ENCODE results near the gene SLC29A4.
"Not testable (repeated sequence)": the region's sequence is repeated elsewhere in the genome, so short reads cannot be mapped to it uniquely, and the experiment has no call there.

Gene SLC29A4

DNA sequence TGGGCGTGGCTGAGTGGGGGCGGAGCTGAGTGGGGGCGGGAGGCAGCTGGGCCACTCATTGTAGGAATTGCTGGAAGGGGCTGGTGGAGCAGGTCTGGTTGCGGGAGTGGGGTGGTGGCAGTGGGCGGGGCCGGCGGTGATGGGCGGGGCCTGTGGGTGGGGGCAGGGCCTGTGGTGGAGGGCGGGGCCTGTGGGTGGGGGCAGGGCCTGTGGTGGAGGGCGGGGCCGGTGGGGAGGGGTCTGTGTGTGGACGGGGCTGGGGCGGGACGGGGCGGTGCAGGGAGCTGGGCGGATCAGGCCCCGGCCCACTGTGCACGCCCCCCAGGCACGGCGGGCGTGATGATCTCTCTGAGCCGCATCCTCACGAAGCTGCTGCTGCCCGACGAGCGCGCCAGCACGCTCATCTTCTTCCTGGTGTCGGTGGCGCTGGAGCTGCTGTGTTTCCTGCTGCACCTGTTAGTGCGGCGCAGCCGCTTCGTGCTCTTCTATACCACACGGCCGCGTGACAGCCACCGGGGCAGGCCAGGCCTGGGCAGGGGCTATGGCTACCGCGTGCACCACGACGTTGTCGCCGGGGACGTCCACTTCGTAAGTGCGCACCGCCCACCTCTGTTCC lies 14.0 kb downstream of the SLC29A4 start:
- no peak for DNase-seq

DNA sequence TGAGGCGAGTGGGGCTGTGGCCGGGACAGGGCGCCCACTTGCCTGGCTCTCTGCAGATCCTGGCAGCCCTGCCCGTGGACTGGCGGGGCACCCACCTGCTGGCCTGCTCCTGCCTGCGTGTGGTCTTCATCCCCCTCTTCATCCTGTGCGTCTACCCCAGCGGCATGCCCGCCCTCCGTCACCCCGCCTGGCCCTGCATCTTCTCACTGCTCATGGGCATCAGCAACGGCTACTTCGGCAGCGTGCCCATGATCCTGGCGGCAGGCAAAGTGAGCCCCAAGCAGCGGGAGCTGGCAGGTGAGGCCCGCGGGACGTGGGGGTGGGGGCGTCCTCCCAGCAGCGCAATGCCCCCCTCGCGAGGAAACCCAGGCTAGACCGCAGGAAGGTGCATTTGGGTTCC lies 17.6 kb downstream of the SLC29A4 start:
- no peak for DNase-seq

DNA sequence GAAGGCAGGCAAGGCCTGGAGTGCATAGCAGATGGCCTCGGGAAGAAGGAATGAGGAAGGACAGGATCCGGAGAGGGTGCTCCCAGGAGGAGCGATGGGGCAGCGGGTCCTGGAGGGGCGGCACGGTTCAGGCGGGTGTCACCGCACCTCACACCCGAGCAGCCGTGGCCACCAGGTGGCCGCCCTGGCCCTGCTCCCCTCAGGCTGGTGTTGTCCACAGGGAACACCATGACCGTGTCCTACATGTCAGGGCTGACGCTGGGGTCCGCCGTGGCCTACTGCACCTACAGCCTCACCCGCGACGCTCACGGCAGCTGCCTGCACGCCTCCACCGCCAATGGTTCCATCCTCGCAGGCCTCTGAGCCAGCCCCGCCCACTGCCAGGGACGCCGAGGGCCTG lies 19.8 kb downstream of the SLC29A4 start:
- no peak for DNase-seq

DNA sequence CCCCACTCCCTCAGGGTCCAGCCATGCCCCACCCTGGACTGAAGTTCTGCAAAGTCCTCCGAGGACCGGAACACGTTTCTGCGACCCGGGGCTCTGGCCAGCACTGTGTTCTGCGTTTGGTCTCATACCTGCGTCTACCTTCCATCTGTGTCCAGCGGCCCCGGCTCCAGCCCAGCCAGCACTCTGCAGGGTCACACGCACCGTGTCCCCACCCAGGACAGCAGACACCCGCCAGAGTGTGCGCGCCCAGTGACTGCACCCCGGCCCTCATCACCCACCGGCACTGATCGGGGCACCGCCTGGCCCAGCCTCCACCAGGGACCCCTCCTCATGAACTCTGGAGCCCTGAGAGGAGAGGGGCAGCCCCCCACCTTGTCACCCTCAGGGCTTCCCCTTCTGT lies 20.3 kb downstream of the SLC29A4 start:
- DNase-seq: no peak

DNA sequence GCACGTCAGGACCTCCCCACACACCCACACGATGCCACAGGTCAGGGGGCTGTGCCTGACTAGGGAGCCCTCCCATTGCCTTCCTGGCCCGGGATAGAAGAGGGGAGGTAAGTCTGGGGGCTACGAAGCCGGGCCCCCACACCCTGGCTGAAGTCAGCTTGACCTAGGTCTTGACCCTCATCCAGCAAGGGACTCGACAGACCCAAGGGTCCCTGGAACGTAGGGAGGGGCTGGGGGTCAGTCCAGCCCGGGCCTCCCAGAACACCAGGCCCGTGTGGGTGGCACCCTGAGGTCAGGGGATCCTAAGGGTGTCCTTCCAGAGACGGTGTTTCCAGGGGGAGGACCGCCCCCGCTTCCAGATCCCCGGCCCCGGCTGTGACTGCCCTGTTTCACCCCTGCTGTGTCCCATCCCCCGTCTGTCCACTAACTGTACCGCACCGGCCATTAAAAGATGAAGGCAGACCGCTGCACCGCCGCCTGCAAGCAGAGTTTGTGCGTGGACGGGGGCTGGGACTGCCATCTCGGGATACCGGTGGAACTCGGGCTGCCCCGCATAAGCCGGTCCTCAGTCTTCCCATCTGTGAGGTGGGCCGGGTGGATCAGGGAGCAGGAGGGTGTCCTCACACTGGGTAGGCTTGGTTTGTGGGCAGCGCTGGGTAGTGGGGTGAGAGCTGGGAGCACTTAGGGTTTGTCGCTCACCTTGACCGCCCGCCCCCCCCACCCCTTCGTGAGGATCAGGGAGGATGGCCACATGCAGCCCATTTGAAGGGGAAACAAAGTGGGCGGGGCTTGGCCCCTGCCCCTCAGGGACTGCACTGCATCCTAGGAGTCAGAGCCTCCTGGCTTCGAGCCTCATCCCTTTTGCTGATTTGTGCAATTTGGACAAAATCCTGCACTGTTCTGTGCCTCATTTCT lies 21.1 kb downstream of the SLC29A4 start:
- DNase-seq: no peak

DNA sequence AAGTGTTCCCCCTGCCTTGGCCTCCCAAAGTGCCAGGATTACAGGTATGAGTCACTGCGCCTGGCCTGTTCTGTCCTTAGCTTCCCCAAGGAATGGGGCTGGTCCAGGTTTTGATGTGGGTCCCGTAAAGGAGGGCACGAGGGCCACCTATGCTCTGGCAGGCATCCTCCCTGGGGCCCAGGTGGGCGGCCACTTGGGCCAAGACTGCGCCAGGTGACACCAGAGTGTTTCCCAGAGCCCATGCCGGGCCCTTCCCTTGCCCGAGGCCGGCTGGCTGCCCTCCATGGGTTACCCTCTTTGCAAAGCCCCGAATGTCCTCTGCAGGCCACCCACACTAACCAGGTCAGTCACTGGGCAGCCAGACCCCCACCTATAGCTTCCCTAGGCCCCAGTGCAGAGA lies 22.3 kb downstream of the SLC29A4 start:
- DNase-seq: not testable (repeated sequence)

DNA sequence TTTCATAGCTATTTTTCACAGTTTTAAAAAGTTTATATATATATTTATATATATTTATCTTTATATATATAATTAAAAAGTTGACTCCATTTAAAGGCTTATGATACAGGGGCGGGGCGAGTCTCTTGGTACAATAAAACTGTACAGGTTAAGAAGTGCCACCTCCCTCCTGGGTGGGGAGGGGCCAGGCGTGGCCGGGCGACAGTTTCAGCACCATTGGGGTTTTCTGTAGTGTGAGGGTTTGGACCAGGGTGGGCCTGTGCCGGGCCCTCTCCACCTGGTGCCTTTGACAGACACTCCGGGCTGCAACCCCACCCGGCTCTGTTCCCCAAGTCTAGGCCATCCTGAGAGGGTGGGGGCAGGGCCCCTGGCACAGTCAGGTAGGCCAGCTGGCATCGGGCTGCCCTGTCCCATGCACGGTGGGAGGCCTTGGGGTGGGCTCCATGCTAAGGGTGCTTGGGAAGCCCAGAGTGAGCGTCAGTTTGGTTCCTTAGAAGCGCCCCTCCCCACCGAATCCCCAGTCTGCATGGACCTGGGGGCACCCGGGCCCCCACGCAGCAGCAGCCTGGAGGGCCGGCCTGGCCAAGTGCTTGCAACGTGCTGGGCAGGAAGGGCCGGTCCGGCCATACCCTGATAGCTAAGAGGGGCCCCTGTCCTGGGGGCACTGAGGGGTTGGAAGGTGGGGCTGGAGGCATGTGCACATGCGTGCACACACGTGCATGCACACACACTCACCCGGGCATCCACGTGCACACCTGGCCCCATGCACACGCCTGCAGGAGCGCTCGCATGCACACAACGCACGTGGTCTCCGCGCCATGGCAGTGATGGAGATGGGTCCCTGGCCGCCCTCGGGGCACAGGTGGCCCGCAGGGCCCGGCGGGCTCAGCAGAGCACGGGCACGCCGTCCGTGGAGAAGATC lies 24.7 kb downstream of the SLC29A4 start:
- DNase-seq: not testable (repeated sequence)

DNA sequence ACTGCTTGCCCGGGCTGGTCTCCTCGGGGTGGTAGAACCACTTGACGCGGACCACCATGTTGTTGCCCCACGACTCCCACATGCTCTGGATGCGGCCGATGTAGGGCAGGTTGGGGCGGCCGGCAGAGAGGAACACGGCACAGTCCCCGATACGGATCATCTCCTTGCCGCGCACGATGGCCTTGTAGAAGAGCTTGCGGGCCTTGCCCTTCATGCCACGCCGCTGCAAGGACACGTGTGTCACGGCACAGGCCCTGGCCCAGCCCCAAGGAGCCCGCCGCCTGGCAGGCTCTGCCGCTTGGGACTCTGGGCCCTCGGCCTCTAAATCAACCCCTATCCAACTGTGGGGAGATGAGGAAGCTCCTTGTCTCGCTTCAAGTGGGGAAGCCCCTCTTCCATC lies 26.4 kb downstream of the SLC29A4 start:
- no peak for DNase-seq

DNA sequence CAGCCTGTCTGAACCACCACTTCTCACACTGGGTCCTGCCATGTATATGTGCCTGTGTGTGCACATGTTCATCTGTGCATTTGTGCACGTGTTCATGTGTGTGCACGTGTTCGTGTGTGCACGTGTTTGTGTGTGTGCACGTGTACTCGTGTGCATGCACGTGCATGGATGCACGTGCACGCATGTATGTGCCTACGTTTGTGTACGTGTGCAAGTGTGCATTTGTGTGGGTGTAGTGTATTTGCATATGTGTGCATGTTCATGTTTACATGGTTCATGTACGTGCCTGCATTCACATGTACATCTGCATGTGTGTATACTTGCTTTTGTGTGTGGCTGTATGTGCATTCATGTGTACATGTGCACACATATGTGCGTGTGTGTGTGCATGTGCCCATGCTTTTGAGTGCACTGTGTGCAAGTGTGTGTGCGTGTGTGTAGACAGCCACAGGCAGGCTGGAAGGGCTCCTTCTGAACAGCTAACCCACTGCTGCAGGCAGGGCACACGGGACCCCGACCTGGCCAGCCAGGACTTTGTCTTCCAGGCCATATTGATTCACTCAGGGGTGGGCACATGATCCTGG lies 28.2 kb downstream of the SLC29A4 start:
- no peak for DNase-seq

DNA sequence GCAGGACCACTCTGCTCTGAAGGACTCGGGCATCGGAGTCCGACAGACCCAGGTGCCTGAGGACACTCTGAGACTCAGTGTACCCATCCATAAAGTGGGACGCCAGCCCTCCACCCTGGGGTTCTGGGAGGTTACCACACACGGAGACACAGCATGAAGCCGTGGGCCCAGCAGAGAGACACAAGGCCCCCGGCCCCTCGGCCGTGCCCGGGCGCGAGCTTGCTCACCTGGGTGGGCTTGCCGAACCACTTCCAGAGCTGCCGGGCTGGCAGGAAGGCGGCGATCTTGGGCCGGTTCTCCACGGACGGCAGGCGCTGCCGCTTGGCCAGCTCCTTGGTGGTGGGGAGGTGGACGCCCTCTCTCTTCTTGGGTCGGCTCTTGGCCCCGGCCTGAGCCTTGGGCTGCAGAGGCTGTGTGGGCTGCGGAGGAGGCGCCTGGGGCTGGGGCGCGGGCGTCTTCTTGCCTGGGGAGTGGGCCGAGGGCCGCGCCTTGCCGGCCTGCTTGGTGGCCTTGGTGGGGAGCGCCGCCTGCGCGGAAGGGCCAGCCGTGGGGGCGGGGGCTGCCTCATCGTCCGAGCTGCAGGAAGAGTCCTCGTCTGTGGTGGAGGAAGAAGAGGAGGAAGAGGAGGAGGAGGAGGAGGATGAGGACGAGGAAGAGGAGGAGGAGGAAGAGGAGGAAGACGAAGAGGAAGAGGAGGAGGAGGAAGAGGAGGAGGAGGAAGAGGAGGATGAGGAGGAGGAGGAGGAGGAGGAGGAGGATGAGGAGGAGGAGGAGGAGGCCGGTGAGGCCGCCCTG lies 29.7 kb downstream of the SLC29A4 start:
- not testable (repeated sequence) for DNase-seq

DNA sequence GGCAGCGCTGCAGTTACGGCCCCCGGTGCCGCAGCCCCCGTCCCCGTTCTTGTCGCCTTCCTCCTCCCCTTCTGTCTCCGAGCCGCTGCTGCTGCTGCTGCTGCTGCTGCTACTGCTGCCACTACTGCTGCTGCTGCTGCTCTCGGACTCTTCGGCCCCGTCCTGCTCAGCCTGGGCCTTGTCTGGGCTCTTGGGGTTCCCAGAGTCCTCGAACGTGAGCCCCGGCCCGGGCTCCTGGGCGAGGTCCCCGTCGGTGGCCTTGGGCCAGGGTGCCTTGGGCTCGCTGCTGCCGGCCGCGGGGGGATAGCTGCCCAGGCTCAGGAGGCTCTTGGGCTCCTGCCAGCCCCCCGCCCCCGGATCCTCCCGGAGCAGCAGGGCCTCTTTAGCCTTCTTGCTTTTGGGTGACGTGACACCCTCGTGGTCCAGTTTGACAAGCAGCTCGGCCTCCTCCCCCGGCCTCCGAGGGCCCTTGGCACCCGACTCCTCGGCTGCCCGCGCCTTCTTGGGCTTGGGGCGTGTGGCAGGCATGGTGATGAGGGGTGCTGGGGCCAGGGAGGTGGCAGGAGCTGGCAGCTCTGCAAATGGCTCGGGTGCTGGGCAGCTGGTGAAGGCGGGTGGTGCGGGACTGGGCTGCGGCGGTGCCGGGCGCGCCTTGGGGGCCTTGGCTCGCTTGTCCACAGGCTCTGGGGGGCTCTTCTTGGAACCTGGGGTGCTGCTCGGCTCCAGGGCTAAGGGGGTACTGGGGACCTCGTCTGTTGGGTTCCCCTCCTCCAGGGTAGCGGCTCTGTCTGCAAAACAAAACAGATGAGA lies 30.5 kb downstream of the SLC29A4 start:
- DNase-seq: not testable (repeated sequence)

DNA sequence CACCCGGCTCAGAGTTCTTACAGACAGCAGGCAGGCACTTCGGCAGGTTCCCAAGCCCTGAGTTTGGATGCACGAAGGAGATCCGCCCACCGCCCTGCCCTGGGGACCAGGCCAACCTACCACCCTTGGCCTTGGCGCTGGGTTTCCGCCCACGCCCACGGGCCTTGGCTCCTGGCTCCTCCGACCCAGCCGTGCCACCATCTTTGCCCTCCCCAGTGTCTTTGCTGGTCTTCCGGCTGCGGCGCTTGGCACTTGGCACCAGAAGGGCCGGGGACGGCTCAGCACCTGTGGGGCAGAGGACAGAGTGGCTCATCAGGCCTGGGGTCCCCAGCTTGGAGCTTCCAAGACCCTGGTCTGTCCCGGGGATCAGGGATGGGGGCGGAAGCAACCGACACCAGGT lies 32.1 kb downstream of the SLC29A4 start:
- no peak for DNase-seq

DNA sequence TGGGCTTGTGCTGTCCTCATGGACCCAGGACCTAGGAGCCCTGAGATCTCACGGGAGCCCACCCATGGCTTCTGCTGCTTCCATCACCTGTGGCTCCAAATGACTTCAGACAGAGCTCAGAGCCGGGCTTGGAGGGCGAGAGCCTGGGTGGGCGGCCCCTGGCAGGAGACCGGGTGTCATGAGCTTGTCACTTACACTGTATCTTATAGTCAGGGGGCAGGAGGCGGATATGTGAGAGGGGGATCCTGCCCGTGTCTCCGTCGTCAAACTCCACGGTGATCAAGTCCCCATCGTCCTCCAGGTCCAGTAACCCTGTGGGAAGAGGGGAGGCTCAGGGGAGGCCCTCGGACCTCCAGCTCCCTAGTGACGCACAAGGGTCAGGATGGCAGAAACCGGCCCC lies 33.0 kb downstream of the SLC29A4 start:
- no peak for DNase-seq

DNA sequence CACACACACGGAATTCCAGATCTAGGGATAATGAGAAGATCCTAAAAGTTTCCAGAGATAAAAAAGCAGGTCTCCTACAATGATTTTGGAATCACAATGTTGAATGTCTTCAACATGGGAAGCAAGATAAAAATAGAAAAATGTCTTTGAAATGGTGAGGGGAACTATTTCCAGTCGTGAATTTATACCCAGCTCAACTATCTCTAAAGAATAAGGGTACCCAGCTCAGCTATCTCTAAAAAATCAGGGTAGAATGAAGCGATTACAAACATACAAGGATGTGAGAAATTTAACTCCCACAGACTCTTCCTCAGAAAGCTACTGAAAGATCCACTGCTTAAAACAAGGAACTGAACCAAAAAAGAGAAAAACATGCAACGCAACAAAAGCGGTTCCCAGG lies 35.9 kb downstream of the SLC29A4 start:
- DNase-seq: not testable (repeated sequence)

DNA sequence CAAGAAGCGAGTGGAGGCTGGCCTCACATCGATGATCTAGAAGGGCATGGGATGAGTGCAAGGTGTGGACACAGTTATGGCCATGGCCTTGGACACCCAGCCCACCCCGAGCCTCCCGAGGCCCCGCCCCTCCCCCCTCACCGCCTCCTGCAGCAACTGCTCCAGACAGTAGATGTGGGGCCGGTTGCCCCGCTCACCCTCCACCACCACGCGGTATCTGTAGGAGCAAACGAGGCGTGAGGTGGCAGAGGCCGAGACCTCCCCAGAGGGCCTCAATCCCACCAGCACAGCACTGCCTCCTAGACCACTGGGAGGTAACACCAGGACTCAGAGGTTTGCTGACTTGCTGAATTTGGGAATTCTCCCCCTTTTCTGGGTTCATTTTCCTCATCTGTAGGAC lies 37.6 kb downstream of the SLC29A4 start:
- no peak for DNase-seq

DNA sequence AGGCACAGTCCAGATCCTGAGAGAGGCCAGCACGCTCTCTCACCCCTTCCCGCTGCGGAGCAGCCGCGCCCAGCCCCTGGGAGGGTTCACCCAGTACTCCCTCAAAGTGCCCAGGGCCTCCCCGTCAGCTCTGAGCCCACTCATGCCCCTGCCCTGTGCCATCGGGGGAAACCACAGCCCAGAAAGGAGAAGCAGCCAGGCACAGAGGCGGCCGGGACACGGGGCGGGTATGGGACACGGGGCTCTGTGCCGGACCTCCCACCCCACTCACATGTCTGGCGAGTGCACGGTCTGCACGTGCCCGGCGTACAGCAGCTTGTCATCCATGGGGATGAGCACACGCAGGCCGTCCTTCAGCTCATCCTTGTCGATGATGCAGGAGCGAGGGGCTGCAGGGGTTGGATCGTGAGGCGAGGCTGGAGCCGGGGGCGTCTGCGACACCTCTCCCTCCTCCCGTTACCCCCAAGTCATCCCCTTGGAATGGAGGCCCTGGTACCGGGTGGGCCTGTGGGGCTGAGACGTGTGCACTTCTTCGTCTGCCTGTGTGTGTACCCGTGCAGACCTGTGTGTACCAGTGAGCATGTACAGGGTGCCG lies 38.2 kb downstream of the SLC29A4 start:
- DNase-seq: no peak

DNA sequence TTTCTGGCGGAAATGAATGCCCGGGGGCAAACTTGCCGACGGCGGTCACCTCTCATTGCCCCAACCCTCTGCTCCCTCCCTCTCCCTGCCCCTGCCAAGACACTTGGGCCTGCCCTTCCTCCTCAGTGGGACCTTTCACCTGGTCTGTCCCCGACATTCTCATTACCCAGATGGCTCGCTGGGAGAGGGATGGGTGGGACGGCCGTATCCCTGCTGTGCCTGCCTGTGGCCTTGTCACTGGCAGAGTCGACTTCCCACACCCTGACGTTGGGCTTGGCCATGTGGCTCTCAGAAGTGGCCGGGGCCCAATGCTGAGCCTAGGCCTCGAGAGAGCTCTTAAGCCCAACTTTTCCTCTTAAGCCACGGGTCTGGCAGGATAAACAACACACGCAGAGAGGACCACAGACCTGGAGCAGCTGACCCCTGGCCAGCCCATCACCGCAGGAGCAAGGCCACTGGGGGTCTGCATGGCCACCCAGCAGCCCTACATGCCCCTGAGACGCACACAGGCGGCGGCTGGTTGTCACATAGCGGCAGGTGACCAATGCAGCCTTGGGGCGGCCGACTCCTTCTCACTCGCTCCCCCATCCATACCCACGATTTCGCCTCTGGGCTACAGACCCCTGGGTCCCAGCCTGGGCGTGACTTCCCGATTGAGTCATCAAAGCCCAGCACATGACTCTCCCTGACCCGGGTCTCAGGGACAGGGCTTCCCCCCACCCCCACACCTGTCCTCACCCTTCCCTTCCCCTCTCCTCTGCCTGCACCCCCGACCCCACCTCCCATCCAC lies 40.1 kb downstream of the SLC29A4 start:
- DNase-seq: no peak

DNA sequence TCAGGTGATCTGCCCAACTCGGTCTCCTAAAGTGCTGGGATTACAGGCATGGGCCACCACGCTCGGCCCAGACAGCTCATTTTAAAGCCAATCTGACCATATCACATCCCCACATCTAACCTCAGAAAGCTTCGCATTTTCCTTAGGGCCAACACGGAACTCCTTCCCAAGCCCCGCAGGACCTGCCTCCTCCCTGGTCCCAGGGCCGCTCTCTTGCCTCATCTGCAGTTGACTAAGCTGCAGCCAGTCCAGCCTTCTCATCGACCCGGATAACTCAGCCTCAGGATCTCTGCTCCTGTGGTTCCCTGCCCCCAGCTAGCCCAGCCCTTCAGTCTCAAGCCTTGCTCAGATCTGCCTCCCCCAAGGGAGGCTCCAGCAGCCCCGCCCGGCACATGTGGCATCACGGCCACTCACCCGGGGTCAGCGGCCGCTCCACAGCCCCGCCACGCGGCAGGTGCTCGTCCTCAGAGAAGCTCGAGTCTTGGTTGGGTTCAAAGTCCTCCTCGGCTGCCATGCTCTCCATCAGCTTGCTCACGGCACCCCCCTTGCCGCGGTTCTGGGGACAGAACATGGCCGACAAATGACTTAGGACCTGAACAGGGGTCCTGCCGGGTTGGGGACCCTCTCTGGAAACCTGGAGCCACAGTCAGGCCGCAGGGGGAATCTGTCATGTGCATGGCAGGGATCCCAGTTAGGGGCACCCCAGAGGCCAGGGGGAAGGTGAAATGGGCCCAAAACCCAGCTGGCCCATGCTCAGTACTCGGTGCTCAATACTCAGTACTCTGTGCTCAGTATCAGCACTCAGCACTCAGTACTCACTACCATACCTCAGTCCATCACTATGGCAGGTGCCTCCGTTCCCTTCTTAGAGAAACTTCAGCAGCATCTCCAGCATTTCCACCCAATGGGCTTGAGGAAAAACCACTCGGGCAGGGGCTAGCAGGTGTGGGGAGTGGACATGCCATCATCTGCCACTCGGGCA lies 41.3 kb downstream of the SLC29A4 start:
- not testable (repeated sequence) for DNase-seq

DNA sequence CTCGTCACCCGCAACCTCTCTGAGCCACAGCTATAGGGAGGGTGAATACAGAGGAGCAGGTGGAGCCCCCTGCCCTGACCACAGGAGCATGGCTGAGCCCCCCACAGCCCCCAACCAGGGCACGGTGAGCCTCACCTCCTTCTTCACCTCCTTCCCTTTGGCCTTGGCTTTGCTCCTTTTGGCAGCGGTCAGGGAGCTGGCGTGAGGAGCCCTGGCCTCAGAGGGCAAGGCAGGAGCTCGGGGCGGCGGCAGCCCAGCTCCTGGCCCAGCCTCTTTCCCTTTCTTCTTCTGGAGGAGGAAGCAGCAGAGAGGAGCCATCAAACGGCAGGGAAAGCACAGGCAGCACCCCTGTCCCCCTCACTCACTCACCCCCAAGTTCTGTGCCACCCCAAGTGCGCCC lies 42.2 kb downstream of the SLC29A4 start:
- DNase-seq: no peak

Measured in COR-L47 (cell line).